Measurements from ENCODE around the gene TBCD. TPM values are rescaled to one million over a fixed set of nuclear protein-coding genes. Genes with fewer than 3 reads are reported as not detected.

Gene TBCD
- total RNA-seq, 1 experiment from 2014 or later, result 173 TPM

DNA sequence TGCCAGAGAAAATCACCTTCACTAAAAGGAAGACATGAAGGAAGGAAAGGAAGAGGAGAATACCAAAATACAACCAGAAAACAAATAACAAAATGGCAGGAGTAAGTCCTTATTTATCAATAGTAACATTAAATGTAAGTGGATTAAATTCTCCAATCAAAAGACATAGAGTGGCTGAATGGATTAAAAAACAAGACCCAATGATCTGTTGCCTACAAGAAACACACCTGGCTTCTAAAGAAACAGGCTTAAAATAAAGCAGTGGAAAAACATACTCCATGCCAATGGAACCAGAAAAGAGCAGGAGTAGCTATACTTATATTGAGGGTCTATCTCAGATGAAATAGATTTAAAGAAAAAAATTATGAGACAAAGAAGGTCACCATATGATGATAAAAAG is 241.1 kb downstream of the TBCD start (continued):
- TF ChIP-seq, protein P1, sequence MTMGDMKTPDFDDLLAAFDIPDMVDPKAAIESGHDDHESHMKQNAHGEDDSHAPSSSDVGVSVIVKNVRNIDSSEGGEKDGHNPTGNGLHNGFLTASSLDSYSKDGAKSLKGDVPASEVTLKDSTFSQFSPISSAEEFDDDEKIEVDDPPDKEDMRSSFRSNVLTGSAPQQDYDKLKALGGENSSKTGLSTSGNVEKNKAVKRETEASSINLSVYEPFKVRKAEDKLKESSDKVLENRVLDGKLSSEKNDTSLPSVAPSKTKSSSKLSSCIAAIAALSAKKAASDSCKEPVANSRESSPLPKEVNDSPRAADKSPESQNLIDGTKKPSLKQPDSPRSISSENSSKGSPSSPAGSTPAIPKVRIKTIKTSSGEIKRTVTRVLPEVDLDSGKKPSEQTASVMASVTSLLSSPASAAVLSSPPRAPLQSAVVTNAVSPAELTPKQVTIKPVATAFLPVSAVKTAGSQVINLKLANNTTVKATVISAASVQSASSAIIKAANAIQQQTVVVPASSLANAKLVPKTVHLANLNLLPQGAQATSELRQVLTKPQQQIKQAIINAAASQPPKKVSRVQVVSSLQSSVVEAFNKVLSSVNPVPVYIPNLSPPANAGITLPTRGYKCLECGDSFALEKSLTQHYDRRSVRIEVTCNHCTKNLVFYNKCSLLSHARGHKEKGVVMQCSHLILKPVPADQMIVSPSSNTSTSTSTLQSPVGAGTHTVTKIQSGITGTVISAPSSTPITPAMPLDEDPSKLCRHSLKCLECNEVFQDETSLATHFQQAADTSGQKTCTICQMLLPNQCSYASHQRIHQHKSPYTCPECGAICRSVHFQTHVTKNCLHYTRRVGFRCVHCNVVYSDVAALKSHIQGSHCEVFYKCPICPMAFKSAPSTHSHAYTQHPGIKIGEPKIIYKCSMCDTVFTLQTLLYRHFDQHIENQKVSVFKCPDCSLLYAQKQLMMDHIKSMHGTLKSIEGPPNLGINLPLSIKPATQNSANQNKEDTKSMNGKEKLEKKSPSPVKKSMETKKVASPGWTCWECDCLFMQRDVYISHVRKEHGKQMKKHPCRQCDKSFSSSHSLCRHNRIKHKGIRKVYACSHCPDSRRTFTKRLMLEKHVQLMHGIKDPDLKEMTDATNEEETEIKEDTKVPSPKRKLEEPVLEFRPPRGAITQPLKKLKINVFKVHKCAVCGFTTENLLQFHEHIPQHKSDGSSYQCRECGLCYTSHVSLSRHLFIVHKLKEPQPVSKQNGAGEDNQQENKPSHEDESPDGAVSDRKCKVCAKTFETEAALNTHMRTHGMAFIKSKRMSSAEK (CRISPR knock-in tag; IDR thresholded peaks at IDR 0.05; ENCODE audit: borderline replicate concordance), result no peak

Other genes starting within 250 kb of the TBCD start
- gene FOXK2, start 232.3 kb upstream of the TBCD start, total RNA-seq (2021), result 57.7 to 65.7 TPM (median 62.7 TPM) in 3 replicates
- 87.1 to 96.5 TPM (median 89.1 TPM) in 3 replicates for gene WDR45B, start 103.6 kb upstream of the TBCD start, total RNA-seq (2021)
- gene RAB40B, start 53.4 kb upstream of the TBCD start, total RNA-seq (2021), result 2.7 to 4.4 TPM (median 3.1 TPM) in 3 replicates
- gene FN3KRP, start 35.4 kb upstream of the TBCD start, total RNA-seq (2021), result 19.7 to 24.4 TPM (median 23.2 TPM) in 3 replicates
- gene FN3K, start 16.4 kb upstream of the TBCD start, total RNA-seq (2021), result 19.3 to 23.6 TPM (median 21.2 TPM) in 3 replicates
- 0.04 to 0.07 TPM in 2 of 3 replicates, not detected in the other for gene ZNF750, start 88.0 kb downstream of the TBCD start, total RNA-seq (2021)